ENCODE results near the gene SLC39A7.

SLC39A7 gene

GRCh38 chr6:33164176-33164575 is 36.5 kb upstream of the SLC39A7 start:
- H3K4me1 ChIP-seq (ENCODE audit: control insufficient read depth, insufficient read depth, low read length), result no peaks in the 10 kb centered on the region
- H3K27ac ChIP-seq (ENCODE audit: insufficient read depth, low read depth, low read length, poor library complexity, severe bottlenecking), result no peak overlapping the region
- no peak overlapping the region for H3K4me3 ChIP-seq (ENCODE audit: insufficient read depth, low read depth, low read length)
- H3K36me3 ChIP-seq (ENCODE audit: control insufficient read depth, insufficient read depth, low read length), result no peaks in the 10 kb centered on the region
- H3K27me3 ChIP-seq (ENCODE audit: control insufficient read depth, insufficient read depth, low read length, poor library complexity, severe bottlenecking), result peaks cover 16% of the 10 kb centered on the region
- WGBS, 2 experiments, result 64 to 69% methylated on average over 10 of the region's 10 CpGs
- H3K9me3 ChIP-seq (ENCODE audit: control insufficient read depth, low read length), result no peaks in the 10 kb centered on the region

GRCh38 chr6:33164665-33165373 is 35.8 kb upstream of the SLC39A7 start:
- peaks cover 16% of the 10 kb centered on the region for H3K27me3 ChIP-seq (ENCODE audit: control insufficient read depth, insufficient read depth, low read length, poor library complexity, severe bottlenecking)
- no peak overlapping the region for H3K4me3 ChIP-seq (ENCODE audit: insufficient read depth, low read depth, low read length)
- H3K27ac ChIP-seq (ENCODE audit: insufficient read depth, low read depth, low read length, poor library complexity, severe bottlenecking), result no peak overlapping the region
- H3K4me1 ChIP-seq (ENCODE audit: control insufficient read depth, insufficient read depth, low read length), result no peaks in the 10 kb centered on the region
- no peaks in the 10 kb centered on the region for H3K9me3 ChIP-seq (ENCODE audit: control insufficient read depth, low read length)
- WGBS, 2 experiments, result 75 to 82% methylated on average over 14 of the region's 14 CpGs
- no peaks in the 10 kb centered on the region for H3K36me3 ChIP-seq (ENCODE audit: control insufficient read depth, insufficient read depth, low read length)

DNA sequence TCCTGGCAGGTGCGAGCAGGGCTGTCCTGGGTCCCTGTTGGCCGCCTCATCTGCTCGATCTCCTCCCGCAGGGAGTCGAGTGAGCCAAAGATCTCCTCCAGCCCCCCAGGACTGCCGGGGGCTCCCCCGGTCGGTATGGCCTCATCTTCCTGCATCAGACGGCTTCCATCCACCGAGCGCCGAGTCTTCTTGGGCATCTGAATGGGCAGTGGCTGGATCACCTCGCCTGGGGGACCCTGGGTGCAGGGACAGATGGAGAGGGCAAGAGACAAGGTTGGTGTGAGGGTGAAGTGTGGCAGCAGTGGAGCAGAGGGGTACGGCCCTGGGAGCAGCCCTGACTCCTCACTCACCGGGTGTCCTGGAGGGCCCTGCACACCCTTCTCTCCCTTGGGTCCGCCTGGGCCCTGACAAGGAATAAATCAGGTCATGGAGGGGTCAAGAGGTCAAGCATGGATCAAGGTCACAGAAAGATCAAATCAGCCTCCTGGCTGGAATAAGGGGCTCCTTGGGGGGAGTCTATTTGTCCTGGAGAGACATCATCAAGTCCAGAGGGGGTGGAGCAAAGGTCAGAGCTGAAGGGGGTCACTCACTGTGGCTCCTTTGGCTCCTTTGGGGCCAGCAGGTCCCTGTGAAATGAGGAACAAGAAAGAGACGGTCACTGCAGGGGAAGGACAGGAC is 34.9 kb upstream of the SLC39A7 start:
- Histone ChIP-seq H3K4me3 (ENCODE audit: insufficient read depth, low read depth, low read length) (no peak overlapping the region), H3K27ac (ENCODE audit: insufficient read depth, low read depth, low read length, poor library complexity, severe bottlenecking) (no peak overlapping the region), H3K9me3 (ENCODE audit: control insufficient read depth, low read length) (no peaks in the 10 kb centered on the region), H3K36me3 (ENCODE audit: control insufficient read depth, insufficient read depth, low read length) (no peaks in the 10 kb centered on the region), H3K4me1 (ENCODE audit: control insufficient read depth, insufficient read depth, low read length) (no peaks in the 10 kb centered on the region), H3K27me3 (ENCODE audit: control insufficient read depth, insufficient read depth, low read length, poor library complexity, severe bottlenecking) (peaks cover 16% of the 10 kb centered on the region)
- WGBS, 2 experiments, result 91 to 93% methylated on average over 17 of the region's 17 CpGs

DNA sequence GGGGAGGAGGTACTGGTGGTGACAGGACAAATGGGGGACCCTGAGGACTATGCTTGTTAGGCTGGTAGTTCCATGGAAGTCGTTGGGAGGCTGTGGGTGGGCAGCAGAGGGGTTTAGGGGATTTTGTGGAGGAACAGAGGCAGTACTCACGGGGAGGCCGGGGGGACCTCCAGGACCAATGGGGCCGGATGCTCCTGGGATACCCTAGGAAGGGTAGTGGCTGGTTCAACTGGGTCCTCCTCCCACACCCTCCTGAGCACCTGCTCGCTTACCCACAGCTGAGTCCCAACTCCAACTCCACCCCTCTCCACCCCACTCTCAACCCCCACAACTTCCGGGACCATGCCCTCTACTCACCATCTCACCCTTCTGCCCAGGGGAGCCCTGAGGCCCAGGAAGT is 34.3 kb upstream of the SLC39A7 start:
- H3K27ac ChIP-seq (ENCODE audit: insufficient read depth, low read depth, low read length, poor library complexity, severe bottlenecking), result no peak overlapping the region
- no peaks in the 10 kb centered on the region for H3K9me3 ChIP-seq (ENCODE audit: control insufficient read depth, low read length)
- H3K4me1 ChIP-seq (ENCODE audit: control insufficient read depth, insufficient read depth, low read length), result no peaks in the 10 kb centered on the region
- WGBS, 2 experiments, result 85% methylated on average over 6 of the region's 6 CpGs
- H3K36me3 ChIP-seq (ENCODE audit: control insufficient read depth, insufficient read depth, low read length), result no peaks in the 10 kb centered on the region
- H3K4me3 ChIP-seq (ENCODE audit: insufficient read depth, low read depth, low read length), result no peak overlapping the region
- H3K27me3 ChIP-seq (ENCODE audit: control insufficient read depth, insufficient read depth, low read length, poor library complexity, severe bottlenecking), result peaks cover 10% of the 10 kb centered on the region

GRCh38 chr6:33166811-33167210 is 33.9 kb upstream of the SLC39A7 start:
- WGBS, 2 experiments, result 88 to 90% methylated on average over 5 to 7 of the region's 7 CpGs
- Histone ChIP-seq H3K9me3 (ENCODE audit: control insufficient read depth, low read length) (no peaks in the 10 kb centered on the region), H3K27ac (ENCODE audit: insufficient read depth, low read depth, low read length, poor library complexity, severe bottlenecking) (no peak overlapping the region), H3K27me3 (ENCODE audit: control insufficient read depth, insufficient read depth, low read length, poor library complexity, severe bottlenecking) (peaks cover 7% of the 10 kb centered on the region), H3K36me3 (ENCODE audit: control insufficient read depth, insufficient read depth, low read length) (no peaks in the 10 kb centered on the region), H3K4me1 (ENCODE audit: control insufficient read depth, insufficient read depth, low read length) (no peaks in the 10 kb centered on the region), H3K4me3 (ENCODE audit: insufficient read depth, low read depth, low read length) (no peak overlapping the region)

DNA sequence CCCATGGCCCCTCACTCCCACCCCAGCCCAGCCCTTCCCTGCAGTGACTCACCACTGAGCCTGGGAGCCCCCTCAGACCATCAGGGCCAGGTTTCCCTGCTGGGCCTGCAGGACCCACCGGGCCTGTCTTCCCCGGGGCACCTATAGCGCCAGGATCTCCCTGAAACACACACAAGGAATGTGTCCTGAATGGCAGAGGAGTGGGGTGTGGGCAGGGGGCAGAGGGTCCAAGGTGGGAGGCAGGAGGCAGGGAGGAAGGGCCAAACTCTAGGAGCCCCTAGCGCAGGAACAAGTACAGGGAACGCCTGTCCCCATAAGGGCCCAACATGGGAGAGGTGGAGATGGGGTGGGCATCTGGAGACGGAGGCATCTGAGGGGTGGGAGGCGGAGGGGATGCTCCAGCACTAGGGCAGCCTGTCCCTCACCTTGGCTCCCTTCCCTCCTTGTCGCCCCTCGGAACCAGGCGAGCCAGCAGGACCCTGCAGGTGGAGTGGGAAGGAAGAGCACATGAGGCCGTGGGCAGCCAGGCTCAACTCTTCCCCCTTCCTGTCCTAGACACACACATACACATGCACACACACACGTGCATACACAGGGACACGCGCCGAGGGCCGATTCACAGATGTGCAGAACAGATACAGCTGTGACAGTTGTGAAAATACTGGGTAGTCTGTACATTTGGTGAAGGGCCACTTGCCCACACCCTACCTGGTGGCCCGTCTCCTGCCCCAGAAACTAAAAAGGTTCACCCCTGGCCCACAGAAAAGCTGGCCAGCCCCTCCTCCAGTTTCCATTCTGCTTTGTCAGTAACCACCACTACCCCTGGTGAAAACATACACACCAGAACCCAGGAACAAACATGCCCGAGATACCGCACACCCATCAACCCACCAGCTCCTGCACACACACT is 33.0 kb upstream of the SLC39A7 start:
- WGBS, 2 experiments, result 90% methylated on average over 19 of the region's 19 CpGs
- Histone ChIP-seq H3K27me3 (ENCODE audit: control insufficient read depth, insufficient read depth, low read length, poor library complexity, severe bottlenecking) (no peaks in the 10 kb centered on the region), H3K36me3 (ENCODE audit: control insufficient read depth, insufficient read depth, low read length) (no peaks in the 10 kb centered on the region), H3K4me1 (ENCODE audit: control insufficient read depth, insufficient read depth, low read length) (no peaks in the 10 kb centered on the region), H3K9me3 (ENCODE audit: control insufficient read depth, low read length) (no peaks in the 10 kb centered on the region), H3K27ac (ENCODE audit: insufficient read depth, low read depth, low read length, poor library complexity, severe bottlenecking) (no peak overlapping the region), H3K4me3 (ENCODE audit: insufficient read depth, low read depth, low read length) (no peak overlapping the region)

- Histone ChIP-seq H3K4me3 (ENCODE audit: insufficient read depth, low read depth, low read length) (no peak overlapping the region), H3K27me3 (ENCODE audit: control insufficient read depth, insufficient read depth, low read length, poor library complexity, severe bottlenecking) (no peaks in the 10 kb centered on the region), H3K27ac (ENCODE audit: insufficient read depth, low read depth, low read length, poor library complexity, severe bottlenecking) (no peak overlapping the region), H3K36me3 (ENCODE audit: control insufficient read depth, insufficient read depth, low read length) (no peaks in the 10 kb centered on the region), H3K9me3 (ENCODE audit: control insufficient read depth, low read length) (no peaks in the 10 kb centered on the region), H3K4me1 (ENCODE audit: control insufficient read depth, insufficient read depth, low read length) (no peaks in the 10 kb centered on the region)
- WGBS, 2 experiments, result 71 to 72% methylated on average over 6 of the region's 6 CpGs
Observed at GRCh38 chr6:33168284-33168601, 32.4 kb upstream of the SLC39A7 start.

DNA sequence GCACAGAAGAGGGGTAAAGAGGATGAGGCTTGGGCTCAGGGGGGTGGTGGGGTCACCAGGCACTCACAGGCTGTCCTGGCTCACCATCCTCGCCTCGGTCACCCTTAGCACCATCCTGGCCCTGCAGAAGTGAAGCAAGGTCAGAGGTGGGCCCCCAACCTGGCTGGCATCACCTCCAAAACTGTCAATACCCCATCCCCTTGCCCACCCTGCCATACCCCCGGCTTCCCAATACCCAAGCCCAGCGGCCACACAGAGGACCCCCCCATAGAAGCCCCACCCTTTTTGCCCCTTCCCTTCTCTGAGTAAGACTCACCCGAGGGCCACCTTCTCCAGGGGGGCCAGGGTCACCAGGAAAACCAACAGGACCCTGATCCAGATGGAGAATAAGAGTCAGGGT is 32.0 kb upstream of the SLC39A7 start:
- Histone ChIP-seq H3K9me3 (ENCODE audit: control insufficient read depth, low read length) (no peaks in the 10 kb centered on the region), H3K4me3 (ENCODE audit: insufficient read depth, low read depth, low read length) (no peak overlapping the region), H3K36me3 (ENCODE audit: control insufficient read depth, insufficient read depth, low read length) (no peaks in the 10 kb centered on the region), H3K27ac (ENCODE audit: insufficient read depth, low read depth, low read length, poor library complexity, severe bottlenecking) (no peak overlapping the region), H3K4me1 (ENCODE audit: control insufficient read depth, insufficient read depth, low read length) (no peaks in the 10 kb centered on the region), H3K27me3 (ENCODE audit: control insufficient read depth, insufficient read depth, low read length, poor library complexity, severe bottlenecking) (no peaks in the 10 kb centered on the region)
- 66 to 69% methylated on average over 5 of the region's 5 CpGs for WGBS, 2 experiments

DNA sequence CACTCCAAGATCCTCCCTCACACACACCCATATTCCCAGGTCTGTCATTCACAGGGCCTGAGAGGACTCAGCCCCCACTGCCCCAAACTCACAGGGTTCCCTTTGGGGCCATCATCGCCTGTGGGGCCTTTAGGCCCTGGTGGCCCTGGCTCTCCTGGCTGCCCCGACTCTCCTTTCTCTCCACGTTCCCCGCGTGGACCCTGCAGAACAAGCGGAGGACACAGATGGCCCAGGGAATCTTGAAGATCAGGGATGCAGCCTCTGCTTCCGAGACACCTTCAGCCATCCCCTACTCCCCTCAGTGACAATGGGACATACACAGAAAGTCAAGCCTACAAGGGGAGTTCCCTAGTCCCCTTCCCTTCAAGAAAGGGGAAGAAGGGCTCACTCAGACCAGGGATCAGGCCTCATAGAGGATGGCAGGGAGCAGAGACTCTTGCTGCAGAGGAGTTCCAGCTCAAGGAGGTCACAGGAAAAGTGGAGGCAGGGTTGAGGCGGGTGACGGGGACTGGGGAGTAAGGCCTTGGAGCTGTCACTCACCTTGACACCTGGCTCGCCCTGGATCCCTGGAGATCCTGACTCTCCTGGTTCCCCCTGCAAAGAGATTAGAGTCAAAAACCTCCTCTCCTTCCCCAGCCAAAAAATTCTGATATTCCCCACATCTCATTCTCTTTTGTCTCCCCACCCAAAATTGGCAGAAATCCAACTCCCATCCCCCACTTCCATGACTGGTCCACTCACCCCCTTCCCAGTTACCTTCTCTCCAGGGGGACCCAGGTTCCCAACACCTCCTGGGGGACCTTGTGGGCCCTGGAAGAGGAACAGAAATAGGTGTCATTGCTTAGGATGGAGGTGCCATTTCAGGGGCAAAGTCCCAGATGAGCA is 31.1 kb upstream of the SLC39A7 start:
- Histone ChIP-seq H3K4me1 (ENCODE audit: control insufficient read depth, insufficient read depth, low read length) (no peaks in the 10 kb centered on the region), H3K4me3 (ENCODE audit: insufficient read depth, low read depth, low read length) (no peak overlapping the region), H3K27ac (ENCODE audit: insufficient read depth, low read depth, low read length, poor library complexity, severe bottlenecking) (no peak overlapping the region), H3K9me3 (ENCODE audit: control insufficient read depth, low read length) (no peaks in the 10 kb centered on the region), H3K36me3 (ENCODE audit: control insufficient read depth, insufficient read depth, low read length) (no peaks in the 10 kb centered on the region), H3K27me3 (ENCODE audit: control insufficient read depth, insufficient read depth, low read length, poor library complexity, severe bottlenecking) (no peaks in the 10 kb centered on the region)
- WGBS, 2 experiments, result 90 to 92% methylated on average over 10 of the region's 10 CpGs
